ENCODE results near the gene AMPD3.
"Not testable (repeated sequence)": the region's sequence is repeated elsewhere in the genome, so short reads cannot be mapped to it uniquely, and the experiment has no call there.

The AMPD3 gene

DNA sequence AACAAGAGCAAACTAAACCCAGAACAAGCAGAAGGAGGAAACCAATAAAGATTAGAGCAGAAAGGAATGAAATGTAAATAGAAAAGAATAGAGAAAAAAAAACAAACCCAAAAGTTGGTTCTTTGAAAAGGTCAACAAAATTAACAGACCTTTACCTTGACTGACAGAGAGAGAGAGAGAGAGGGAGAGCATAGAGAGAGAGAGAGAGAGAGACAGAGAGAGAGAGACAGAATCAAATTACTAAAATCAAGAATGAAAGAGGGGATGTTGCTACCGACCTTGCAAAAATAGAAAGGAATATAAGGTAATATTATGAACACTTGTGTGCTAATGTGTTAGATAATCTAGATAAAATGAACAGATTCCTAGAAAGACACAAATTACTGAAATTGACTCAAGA is 22.6 kb upstream of the AMPD3 start:
- no peak for DNase-seq (ENCODE audit: low spot score)
- ChIA-PET CTCF (interaction anchor here (0.7 kb wide), 1 partner anchor 1284 kb away, joined by 4 read pairs; no protein-coding TSS in a partner anchor), POLR2A (ENCODE audit: low non-redundant PET) (no interaction called here)
- H3K27ac ChIP-seq = no peak overlapping the region
- TF ChIP-seq, protein P1, sequence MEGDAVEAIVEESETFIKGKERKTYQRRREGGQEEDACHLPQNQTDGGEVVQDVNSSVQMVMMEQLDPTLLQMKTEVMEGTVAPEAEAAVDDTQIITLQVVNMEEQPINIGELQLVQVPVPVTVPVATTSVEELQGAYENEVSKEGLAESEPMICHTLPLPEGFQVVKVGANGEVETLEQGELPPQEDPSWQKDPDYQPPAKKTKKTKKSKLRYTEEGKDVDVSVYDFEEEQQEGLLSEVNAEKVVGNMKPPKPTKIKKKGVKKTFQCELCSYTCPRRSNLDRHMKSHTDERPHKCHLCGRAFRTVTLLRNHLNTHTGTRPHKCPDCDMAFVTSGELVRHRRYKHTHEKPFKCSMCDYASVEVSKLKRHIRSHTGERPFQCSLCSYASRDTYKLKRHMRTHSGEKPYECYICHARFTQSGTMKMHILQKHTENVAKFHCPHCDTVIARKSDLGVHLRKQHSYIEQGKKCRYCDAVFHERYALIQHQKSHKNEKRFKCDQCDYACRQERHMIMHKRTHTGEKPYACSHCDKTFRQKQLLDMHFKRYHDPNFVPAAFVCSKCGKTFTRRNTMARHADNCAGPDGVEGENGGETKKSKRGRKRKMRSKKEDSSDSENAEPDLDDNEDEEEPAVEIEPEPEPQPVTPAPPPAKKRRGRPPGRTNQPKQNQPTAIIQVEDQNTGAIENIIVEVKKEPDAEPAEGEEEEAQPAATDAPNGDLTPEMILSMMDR (conservative IDR thresholded peaks at IDR 0.05; ENCODE audit: low read depth) = no peak

DNA sequence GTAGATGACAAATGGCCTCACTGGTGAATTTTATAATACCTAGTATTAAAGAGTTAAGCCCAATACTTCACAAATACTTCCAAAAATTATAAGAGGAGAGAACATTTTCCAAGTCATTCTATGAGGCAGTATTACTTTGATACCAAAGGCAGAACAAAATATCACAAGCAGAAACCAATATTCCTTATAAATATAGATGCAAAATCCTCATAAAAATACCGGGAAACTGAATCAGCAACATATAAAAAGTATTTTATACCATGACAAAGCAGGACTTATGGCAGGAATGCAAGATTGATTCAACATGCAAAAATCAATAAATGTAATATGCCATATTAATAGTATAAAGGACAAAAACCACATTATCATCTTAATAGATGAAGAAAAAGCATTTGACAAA is 22.1 kb upstream of the AMPD3 start:
- TF ChIP-seq, protein P1 (conservative IDR thresholded peaks at IDR 0.05; ENCODE audit: low read depth) = no peak
- no peak for DNase-seq (ENCODE audit: low spot score)
- POLR2A ChIA-PET (ENCODE audit: low non-redundant PET) = no interaction called here
- CTCF ChIA-PET = interaction anchor here (0.6 kb wide), 1 partner anchor 691 kb away, joined by 4 read pairs; no protein-coding TSS in a partner anchor
- H3K27ac ChIP-seq = no peak overlapping the region

DNA sequence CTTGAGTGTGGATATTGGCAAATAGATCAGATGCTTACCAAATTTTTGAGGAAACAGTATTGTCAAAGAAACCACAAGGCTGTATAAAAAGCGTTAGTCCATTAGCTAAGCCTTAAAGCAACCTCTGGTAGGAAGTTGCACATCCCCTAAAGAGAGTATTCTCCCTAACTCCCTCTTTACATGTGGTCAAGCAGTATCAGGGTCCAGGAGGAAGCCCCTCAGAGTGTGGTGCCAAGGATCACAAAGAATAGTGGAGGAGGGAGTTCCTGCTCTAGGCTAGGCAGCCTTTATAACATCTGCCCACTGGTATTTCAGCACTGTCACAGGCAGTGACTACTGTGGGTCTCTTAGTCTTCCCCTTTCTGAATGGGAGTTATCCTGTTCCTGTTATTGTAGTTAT is 18.8 kb upstream of the AMPD3 start:
- TF ChIP-seq, protein P1 (conservative IDR thresholded peaks at IDR 0.05; ENCODE audit: low read depth) = no peak
- POLR2A ChIA-PET (ENCODE audit: low non-redundant PET) = no interaction called here
- CTCF ChIA-PET = no interaction called here
- no peak overlapping the region for H3K27ac ChIP-seq
- no peak for DNase-seq (ENCODE audit: low spot score)

DNA sequence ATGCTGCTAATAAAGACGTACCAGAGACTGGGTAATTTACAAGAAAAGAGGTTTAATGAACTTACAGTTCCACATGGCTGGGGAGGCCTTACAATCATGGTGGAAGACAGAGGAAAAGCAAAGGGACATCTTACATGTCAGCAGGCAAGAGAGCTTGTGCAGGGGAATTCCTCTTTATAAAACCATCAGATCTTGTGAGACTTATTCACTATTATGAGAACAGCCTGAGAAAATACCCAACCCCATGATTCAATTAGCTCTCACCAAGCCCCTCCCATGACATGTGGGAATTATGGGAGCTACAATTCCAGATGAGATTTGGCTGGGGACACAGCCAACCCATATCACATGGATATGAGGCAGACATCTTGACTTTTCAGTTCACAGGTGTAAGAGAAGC is 18.4 kb upstream of the AMPD3 start:
- DNase-seq (ENCODE audit: low spot score); CTCF ChIA-PET; H3K27ac ChIP-seq; POLR2A ChIA-PET (ENCODE audit: low non-redundant PET): not testable (repeated sequence)

DNA sequence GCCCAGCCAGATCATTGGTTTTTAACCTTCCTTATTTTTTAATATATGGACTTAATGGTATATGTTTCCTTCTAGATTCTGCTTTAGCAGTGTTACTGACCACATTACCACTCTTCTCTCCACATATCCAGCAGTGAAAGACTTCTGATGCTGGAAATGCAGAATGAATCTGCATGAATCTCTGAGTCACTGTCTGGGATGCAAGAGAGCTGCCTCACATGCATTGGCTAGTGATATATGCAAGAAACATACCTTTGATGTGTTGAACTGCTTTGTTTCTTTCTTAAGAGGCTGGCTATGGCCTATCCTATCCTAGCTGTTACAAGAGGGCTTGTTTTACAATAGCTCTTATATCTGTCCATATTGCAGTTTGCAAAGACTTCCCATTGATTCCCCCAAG is 16.6 kb upstream of the AMPD3 start:
- POLR2A ChIA-PET (ENCODE audit: low non-redundant PET) = no interaction called here
- H3K27ac ChIP-seq = no peak overlapping the region
- TF ChIP-seq, protein P1 (conservative IDR thresholded peaks at IDR 0.05; ENCODE audit: low read depth) = no peak
- DNase-seq (ENCODE audit: low spot score) = no peak
- CTCF ChIA-PET = no interaction called here

DNA sequence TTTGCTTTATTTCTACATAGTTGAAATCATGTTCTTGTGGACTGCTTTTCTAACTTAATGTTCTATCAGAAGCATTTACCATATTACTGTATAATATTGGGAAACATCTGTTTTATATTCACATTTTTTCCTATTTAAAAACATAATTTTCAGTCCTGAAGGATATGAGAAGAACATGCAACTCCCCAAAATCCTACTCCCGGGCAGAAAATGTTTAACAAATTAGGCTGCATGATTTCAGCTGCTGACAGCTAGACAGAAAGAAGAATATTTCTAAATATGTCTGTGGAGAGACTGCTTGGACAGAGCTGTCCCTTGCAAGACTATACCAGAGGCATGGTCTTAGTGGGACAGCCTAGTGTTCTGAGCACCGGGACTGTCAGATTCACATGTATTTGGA is 15.7 kb upstream of the AMPD3 start:
- DNase-seq (ENCODE audit: low spot score) = no peak
- no peak overlapping the region for H3K27ac ChIP-seq
- TF ChIP-seq, protein P1 (conservative IDR thresholded peaks at IDR 0.05; ENCODE audit: low read depth) = no peak
- POLR2A ChIA-PET (ENCODE audit: low non-redundant PET) = no interaction called here
- CTCF ChIA-PET = no interaction called here

DNA sequence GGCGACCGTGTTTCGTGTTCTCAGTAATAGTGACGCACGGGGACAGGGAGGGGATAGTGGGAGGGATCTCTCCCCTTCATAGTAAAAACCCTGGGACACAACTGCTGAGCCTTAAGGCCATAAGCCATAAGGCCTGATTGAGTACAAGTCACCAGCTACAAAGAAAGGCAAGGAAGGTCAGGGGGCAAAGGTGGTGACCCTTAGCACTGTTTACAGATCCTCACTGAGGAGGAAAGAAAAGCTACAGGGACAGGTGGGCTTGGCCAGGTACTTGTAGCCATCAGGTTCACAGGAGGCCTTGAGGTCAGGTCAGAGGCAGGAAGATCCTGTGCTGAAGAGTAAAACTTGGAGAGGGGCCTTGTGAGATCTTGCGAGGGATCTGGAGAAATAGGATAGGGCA is 15.1 kb upstream of the AMPD3 start:
- POLR2A ChIA-PET (ENCODE audit: low non-redundant PET) = no interaction called here
- DNase-seq (ENCODE audit: low spot score) = no peak
- TF ChIP-seq, protein P1 (conservative IDR thresholded peaks at IDR 0.05; ENCODE audit: low read depth) = no peak
- no peak overlapping the region for H3K27ac ChIP-seq
- CTCF ChIA-PET = no interaction called here

All from RWPE1 (cell line).